NCI-H2196 (cell line): ENCODE results near the gene TMEM52.
A peak's percentile ranks its signal among the peaks of the same experiment; 100 is the strongest.

Source experiments
- DNase-seq: peaks from one replicate; lab custom pipeline; 2025; ENCODE audit not compliant: unreplicated experiment; lab: John Stamatoyannopoulos, UW

TMEM52 gene

DNA sequence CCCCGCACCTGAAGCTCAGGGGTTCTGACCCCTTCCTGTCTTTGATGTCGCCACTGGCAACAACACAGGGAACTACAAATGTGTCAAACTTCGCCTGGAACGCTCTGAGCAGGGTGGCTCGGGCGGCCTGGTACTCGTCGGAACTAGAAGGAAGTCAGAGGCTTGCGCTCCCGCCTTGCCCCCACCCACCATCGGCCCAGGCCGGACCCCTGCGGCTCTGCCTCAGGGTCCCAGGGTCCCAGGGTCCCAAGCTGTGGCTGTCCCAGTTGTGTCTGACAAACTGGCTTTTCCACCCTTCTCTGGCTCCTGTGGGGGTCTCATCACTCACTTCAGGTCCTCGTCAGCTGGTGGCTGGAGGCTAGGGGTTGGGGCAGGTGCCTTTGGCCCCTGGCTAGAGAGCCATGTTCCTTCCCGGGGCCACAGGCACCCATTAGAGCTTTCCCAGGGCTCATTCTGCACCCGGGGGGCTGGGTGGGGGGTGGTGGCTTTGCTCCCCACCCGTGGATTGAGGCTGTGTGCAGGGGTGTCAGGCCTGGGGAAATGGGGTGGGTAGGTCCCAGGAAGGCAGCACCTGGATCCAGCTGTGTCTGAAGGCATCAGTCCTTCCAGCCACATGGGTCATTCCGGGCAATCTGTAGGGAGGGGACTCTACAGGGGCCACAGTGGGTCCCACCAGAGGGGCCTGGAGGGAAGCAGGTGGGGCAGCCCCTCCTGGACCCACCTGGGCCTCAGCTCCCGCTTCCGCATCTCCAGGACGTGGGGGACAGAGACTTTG lies 8.0 kb upstream of the TMEM52 start:
- DNase-seq, result no peak

DNA sequence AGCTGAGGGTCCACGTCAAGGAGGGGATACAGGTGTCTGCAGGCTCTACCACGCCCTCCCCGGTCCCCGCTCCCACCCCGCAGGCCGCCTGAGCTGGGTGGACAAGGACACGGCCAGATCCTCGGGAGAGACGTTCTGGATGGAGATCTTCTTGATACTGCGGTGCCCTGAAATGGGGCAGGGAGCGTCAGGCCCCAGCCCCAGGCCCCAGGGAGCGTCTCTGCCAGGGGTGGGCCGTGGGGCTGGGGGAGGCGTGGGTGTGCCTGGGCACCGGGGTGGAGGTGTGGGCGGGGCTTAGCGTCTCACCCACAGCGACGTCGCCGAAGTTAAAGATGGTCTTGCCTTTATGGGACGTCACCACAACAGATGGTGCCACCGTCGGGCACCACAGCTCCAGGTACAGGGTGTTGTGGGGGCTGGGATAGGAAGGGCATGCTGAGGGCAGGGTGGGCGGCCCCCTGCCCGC lies 7.3 kb upstream of the TMEM52 start:
- DNase-seq, result no peak

DNA sequence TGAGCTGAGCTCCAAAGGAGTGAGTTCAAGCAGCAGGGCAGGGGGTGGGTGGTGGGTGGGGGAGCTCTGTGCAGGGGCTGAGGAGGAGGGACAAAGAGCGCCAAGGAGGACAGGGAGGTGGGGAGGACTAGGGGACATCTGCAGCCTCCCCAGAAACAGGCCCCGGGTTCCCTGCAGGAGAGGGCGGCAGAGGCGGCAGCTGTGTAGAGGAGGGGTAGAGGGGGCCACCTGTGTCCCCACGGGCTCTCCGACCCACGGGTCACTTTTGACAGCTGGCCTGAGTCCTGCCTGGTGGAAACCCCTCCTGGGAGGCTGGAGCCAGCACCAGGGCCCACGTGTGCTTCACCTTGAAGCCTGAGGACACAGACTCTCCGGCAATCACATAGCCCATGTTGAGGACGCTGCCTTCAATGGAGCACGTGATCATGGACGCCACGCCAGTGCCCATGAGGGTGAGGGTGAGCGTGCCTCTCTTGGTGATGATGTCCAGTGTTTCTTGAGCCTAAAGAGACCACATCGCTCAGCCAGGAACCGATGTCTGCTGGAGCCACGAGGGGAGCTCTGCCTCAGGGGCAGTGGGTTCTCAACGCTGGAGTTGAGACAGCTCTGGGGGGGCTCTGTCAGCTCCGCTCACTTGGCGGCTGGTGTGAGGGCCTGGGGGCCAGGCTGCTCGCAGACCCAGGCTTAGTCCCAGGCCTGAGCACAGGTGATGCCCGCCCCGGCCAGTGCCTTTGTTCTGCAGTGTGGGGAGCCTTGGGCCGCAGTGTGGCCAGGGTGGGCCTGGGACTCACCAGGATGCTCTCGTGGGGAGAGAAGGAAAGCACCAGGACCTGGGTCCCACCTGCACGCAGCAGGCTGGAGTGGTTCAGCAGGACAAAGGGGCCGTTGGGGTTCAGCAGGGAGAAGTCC lies 6.6 kb upstream of the TMEM52 start:
- DNase-seq, result no peak

DNA sequence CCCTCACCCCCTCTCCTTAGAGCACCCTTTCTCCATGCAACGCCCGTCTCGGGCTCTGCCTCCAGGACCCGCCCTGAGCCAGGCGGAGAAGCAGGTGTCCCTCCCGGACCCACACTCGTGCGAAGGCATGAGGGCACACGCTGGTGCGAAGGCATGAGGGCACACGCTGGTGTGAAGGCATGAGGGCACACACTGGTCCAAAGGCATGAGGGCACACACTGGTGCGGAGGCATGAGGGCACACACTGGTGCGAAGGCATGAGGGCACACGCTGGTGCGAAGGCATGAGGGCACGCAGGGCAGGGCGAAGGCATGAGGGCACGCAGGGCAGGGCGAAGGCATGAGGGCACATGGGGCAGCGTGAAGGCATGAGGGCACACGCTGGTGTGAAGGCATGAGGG lies 5.8 kb upstream of the TMEM52 start:
- DNase-seq, result no peak

DNA sequence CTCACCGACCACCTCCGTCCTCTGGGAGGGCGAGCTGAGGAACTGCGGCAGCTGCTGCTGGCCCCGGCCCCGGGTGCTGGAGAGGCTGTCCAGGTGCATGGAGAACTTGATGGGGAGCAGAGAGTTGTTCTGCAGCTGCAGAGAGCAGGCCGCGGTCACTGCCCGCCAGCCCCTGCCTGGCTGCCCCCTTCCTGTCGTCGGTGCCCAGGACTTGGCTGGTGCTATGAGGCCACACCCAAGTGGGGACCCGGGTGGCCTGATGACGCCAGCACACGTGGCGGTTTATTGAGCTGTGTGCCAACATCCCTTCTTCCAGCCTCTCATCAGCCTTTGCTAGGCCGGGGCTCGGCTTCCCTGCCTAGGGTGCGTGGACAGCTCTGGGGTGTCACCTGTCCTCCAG lies 5.3 kb upstream of the TMEM52 start:
- DNase-seq, result no peak

DNA sequence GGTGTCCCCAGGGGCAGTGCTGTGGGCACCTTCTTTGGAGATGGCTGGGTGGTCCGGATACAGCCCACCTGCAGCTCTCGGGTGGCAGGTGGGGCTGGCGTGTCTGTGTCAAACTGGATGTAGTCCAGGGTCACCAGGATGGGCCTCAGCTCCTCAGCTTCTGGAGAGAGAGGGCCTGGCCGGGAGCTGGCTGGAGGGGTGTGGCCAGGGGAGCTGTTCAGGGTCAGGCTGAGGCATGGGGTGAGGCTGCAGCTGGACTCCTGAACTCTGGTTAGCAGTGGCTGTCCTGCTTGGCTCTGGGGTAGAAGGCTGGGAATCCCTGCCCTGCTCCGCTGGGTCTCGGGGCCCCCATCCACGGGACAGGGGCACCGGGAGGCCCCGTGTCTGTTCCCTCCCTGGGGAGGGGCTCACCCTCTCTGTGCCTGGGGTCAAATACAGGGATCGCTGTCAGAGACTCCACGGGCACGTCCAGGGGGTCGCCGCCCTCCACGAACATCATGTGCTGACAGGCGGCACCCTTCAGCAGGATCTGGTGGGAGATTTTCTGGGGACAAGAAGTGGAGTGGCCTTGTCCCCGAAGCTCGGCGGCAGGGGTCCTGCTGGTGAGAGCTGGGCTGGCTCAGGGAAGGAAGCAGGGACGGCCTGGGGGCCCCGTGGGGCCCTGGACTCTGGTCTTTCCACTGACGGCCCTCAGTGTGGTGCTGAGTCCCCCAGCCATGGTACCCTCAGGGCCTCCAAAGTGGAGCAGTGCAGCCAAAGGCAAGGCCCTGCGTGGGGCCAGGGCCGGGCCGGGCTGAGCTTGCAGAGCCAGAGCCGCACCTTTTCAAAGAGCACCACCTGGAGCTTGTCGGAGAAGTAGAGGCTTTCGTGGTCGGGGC lies 4.1 kb upstream of the TMEM52 start:
- no peak for DNase-seq

DNA sequence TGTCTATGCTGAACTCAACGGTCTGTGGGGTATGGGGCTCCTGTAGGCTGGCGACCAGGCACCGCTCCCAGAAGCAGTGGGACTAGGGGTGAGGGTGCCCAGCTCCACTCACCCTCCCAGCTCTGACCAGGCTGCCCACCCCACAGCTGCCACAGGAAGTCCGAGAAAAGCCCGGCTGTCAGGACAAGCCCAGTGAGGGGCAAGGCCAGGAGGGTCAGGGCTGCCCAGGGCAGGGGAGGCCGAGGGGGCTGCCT lies 3.5 kb upstream of the TMEM52 start:
- DNase-seq, result no peak

DNA sequence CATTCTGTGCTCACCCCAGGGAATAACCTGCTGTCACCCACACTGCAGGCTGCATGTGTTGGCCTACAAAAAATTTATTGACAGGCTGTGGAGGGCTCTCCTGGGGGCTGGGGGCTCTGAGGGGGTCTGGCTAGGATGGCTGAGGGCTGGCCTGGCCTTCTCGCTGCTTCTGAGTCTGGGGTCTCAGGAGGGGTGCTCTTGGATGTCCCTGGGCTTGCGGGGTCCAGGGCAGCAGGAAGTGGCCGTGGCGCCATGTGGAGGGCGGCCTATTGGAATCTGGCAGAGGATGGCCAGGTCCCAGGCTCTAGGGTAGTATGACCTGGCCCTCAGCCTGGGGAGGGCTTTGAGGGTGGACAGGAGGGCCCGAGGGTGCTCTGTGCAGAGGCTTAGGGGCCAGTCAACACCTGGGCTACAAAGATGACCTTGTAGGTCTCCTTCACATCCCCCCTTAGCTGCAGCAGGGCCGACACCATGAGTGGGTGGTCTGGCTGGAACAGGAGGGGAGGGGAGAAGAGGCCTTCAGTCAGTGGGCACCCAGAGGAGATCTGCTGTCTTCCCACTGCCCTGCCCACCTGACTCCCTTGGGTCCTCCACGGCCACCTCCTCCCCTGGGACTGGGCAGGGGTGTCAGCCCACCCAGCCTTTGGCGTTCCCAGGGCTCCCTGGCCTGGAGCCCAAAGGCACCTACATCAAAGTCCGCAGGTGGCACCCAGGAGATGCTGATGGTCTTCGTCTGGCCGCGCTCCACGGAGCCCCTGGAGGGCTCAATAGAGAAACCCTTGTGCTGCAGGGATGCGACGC lies 3.0 kb upstream of the TMEM52 start:
- DNase-seq, result no peak

DNA sequence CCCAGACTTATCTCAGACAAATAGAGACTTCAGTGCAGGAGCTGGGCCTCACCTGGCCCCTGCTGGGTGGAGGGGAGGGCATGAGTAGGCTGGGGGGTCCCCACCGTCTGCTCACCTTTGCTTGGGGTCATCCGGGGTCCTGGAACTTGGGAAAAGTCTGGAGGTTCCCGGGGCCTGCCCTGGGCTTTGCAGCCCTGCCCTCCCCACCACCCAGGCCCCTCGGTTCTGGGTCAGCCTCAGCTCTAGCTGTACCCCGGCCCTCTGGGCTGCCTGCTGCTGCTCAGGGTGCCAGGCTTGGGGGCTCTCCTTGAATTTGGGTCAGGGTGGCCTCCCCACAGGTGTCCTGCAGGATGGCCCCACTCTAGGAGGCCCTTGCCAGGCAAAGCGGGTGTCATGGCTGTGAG lies 2.4 kb upstream of the TMEM52 start:
- no peak for DNase-seq

DNA sequence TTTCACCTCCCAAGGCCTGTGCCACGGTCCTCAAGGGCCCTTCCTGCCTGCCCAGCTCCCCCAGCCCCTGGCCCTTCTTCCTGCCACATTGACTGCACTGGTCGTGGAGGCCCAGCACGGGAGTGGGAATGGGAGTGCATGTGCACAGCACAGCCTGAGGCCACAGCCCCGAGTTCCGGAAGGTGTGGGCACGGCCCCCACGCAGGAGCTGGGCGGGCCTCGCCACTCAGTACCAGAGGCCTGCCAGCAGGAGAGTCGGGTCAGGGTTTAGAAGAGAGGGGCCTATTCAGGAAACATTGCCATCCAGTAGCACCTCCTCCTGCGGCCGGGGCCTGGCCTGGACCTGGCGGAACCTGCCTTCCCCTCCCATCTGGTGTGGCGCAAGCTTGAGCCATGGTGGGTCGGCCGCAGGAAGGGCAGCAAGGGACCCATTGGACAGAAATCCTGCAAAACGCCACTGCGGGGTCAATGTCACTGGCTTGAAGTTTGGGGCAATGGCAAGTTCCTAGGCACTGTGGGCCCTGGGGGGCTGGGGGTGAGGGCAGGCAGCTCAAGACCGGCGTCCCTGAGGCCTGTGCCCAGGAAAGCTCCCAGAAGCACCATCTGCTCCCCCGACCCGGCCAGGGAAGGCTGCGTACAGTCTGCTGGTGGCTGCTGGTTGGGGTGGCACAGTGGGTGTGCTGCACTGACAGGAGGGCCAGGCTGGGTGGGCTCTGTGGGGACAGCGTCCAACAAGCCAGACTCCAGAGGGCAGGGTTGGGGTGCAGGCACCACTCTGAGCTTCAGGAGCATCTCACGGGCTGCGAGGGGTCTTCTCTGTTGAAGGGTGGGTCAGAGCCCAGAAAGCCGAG lies 1.8 kb upstream of the TMEM52 start:
- DNase-seq, result no peak

DNA sequence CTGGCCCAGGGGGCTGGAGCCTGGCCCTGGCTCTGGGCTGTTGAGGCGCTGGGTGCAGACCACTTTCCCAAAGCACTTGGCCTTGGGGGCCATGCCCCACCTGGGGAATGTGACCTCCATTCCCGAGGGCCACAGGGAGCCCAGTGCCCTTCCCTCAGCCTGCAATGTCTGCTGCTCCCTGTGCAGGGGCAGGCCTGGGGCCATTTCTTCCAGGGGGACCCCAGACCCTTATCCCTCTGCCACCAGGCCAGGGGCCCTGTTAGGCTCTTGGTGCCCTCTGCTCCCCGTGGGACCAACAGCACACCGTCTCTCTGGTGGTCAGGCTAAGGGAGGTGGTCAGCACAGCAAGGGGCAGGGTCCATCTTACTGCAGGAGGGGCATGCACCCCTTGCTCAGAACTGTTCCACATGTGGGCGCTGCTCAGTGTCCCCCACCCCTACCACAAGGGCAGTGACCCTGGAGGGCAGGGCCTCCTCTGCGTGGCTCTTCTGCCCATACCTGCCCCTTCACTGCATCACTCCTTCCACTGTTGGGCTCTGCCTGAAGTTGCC lies 1.1 kb upstream of the TMEM52 start:
- no peak for DNase-seq

DNA sequence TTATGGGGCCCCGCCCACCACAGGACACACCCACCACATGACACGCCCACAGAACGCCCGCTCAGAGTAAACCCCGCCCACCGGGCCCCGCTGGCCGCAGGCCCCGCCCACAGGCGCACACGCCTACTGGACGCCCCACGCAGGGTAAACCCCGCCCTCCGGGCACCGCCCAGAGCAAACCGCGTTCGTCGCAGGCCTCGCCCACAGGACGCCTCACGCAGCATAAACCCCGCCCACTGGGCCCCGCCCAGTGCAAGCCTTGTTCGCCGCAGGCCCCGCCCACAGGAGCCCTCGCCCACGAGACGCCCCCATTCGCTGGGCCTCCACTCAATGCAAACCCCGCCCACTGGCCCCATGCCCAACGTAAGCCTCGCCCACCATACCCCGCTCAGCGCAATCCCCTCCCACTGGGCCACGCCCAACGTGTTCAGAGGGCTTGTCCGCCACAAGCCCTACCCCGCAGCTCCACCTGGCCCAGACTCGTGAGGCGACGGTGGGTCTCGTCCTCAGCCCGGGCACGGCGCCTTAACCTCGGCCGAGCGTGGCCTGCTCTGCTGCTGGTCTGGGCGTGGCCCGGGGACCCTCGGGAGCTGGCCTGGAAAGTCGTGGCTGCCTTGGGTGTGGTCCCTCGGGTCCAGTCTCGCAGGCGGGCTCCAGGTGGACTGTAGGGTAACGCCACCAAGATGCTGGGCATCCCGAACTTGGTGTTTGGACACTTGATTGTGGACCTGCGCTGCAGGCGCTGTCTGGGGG lies 401 bp upstream of the TMEM52 start:
- peak; percentile 100 for DNase-seq

DNA sequence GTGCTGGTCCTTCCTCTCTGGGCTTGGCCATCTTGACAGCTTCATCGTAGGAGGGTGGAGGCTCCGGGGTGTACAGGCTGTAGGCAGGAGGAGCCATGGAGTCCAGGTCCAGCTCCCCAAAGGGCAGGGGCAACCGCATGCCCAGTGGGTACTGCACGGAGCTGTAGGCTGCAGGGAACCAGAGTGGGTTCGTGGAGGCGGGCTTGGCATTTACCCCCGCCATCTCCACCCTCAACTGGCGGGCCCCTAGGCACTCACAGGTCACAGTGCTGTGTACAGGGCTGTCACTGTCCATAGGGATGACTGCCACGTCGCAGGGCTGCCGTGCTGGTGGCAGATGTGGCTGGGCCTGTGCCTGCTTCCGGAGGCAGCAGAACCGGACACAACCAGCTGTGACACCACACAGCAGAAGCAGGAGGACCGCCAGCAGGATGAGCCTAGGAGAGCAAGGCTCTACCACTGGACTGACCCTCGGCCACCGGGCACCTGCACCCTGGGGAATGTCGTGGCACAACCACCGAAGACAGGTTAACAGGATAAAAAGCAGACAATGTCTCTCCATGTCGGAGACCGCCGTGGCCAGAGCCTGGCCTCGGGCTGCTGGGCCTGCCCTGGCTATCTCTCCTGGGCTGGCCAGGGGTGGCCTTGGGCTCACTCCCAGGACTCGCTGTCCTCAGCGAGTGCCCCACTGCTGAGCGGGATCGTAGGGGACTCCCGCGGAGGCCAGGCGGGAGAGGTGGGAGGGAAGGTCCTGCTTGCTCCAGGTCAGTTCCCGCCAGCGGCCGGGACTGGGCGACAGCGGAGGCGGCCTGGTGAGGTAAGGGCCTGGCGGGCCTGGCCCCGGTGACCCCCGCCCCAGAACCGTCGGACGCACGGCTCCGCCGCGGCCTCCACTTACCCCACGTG lies 831 bp downstream of the TMEM52 start:
- DNase-seq, result no peak

DNA sequence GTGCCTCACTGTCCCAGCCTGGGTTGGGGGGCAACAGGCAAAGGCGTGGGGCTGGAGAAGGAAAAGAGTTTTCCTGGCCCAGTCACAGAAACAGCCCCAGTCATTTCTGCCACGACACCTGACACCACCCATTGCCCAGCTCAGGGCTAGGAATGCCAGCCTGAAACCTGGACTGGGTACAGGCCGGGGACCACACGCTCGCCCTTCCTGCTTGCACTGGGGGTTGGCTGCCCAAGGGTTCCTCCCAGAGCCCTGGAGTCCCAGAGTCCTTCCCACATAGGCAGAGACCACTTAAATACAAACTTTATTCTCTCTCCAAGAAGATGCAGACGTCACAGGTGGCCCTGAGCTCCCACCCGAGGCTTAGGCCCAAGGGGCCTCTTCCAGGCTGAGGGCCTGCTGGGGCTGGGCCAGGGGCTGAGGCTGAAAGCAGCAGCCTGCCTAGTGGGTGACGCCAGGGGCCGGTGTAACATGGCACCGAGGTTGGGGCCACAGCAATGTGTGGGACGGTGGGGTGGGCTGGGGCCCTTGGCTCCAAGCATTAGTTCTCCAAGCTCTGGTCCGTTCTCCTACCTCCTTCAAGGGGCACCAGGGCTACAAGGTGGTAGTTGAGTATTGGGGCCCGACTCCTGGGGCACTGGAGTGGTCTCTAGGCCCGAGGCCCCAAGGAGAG lies 1.6 kb downstream of the TMEM52 start:
- no peak for DNase-seq

DNA sequence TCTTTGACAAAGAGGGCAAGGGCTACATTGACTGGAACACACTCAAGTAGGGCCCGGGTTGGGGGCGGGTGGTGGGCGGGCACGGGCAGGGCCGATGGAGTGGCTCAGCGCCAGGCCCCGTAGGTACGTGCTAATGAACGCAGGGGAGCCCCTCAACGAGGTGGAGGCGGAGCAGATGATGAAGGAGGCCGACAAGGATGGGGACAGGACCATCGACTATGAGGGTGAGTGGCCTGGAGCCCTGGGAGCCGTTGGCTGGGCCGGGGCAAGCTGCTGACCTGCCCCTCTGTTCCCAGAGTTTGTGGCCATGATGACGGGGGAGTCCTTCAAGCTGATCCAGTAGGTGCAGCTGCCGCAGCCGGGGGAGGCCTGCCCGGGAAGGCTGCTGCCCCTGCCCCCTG lies 2.2 kb downstream of the TMEM52 start:
- no peak for DNase-seq

DNA sequence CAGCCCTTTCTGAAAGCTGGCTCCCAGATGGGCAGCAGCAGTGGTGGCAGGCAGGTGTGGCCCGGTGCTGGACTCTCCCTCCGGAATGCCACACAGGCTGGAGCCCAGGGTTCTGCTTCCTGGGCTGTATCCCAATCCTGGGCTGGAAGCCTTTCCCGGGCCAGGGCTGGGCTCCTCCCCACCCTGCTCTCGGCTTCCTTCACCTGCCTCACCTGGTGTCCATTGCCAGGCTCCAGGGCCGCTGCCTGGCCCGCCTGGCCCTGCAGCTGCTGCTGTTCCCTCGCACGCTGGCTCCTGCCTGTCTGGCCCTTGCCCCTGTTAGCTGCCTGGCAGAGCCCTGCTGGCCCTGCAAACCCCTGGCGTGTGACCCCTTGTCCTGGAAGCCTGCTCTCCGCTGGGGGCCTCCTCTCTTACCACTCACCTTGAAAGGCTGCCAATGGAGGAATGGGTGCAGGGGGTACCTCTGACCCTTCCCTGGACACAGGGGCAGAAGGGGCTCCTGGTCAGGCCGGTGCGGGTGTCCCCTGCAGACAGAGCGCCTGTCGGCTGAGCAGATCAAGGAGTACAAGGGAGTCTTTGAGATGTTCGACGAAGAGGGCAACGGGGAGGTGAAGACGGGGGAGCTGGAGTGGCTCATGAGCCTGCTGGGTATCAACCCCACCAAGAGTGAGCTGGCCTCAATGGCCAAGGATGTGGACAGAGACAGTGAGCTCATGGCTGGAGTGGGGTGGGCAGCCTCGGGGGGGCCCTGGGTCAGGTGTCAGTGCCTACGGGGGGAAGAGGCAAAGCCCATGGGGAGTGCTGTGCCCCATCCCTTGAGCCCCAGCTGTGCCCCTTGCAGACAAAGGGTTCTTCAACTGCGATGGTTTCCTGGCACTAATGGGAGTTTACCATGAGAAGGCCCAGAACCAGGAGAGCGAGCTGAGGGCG lies 2.9 kb downstream of the TMEM52 start:
- DNase-seq, result peak; percentile 31
